ENCODE measurements around the gene REV3L. TPM values are rescaled to one million over a fixed set of nuclear protein-coding genes. Genes with fewer than 3 reads are reported as not detected.

The REV3L gene
- total and polyA plus RNA-seq, 2 of the 13 experiments (the other 11 are each of a cell fraction or from before 2014, with no cell fraction given) = 12.8 to 31.3 TPM

DNA sequence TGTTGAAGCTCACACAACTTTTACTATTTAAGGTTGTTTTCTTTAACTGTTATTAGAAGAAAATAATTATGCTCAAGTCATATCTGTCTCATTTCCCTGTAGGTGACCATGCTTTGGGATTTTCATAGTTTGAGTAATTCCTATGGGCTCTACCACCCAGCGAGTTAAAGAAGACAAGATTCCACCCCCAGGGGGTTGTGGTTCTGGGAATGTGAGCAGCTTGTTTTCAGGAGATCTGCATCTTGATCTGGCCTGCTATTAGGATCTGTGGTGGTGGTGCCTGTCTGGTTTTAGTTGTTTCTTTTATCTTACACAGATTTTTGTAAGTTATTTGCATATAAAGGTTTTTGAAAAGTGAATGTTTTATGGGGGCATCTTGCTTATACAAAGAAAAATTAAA, 20.2 kb upstream of the REV3L start (continued):
- TF ChIP-seq, protein P1, sequence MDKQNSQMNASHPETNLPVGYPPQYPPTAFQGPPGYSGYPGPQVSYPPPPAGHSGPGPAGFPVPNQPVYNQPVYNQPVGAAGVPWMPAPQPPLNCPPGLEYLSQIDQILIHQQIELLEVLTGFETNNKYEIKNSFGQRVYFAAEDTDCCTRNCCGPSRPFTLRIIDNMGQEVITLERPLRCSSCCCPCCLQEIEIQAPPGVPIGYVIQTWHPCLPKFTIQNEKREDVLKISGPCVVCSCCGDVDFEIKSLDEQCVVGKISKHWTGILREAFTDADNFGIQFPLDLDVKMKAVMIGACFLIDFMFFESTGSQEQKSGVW (CRISPR knock-in tag; IDR thresholded peaks at IDR 0.05; ENCODE audit: borderline replicate concordance) = no peak
- TF ChIP-seq HNRNPK (IDR thresholded peaks at IDR 0.05; ENCODE audit: low read depth, low read length, poor library complexity, severe bottlenecking) = no peak
- TF ChIP-seq NFIB (CRISPR knock-in tag; IDR thresholded peaks at IDR 0.05; ENCODE audit: borderline replicate concordance) = no peak
- no peak for TF ChIP-seq ISL2 (CRISPR knock-in tag; IDR thresholded peaks at IDR 0.05)
- TF ChIP-seq YEATS2 (CRISPR knock-in tag; IDR thresholded peaks at IDR 0.05; ENCODE audit: borderline replicate concordance) = no peak
- TF ChIP-seq GATA4 (IDR thresholded peaks at IDR 0.05; ENCODE audit: borderline replicate concordance, low read depth) = no peak
- no peak for TF ChIP-seq ZNF24 (IDR thresholded peaks at IDR 0.05)
- no peak for TF ChIP-seq RFXAP (CRISPR knock-in tag; IDR thresholded peaks at IDR 0.05; ENCODE audit: borderline replicate concordance)

DNA sequence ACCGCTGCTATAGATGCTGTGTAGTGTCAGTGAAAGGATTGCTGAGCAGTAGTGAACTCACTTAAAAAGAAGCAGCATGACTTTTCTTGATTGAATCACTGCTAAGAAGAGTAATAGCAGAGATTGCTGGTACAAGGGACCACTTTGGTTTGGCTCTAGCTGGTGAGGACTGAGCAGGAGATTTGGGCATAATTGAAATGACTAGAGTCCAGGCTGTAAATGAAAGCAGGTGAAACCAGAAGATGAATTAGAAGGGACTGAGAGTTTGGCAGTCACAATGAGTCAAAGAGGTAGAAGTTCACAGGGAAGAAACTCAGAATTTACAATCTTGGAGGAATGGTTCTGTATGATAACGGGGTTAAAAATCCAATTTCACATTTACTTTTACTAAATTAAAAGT, 19.1 kb upstream of the REV3L start:
- in situ Hi-C loops (cut with HindIII; ENCODE audit: extremely low pct_ligation_motif_present, low pct_unique_long_range_greater_than_20kb) (no loop called here), intact Hi-C loops (cut with micrococcal nuclease; ENCODE audit: unreplicated experiment) (no loop called here)
- H3K27ac ChIP-seq (ENCODE audit: extremely low read length, insufficient read depth, low read length) = no peak overlapping the region
- no peaks in the 10 kb centered on the region for H4K20me1 ChIP-seq (ENCODE audit: insufficient read depth, low read length)
- no peak overlapping the region for H2AFZ ChIP-seq (ENCODE audit: low read length)
- WGBS (ENCODE audit: low lambda C conversion rate) = 98% methylated on average over 2 of the region's 2 CpGs
- H3K4me3 ChIP-seq (replicated peaks in 1 of 3; ENCODE audit: insufficient read depth in 1 of 3, low read depth in 2 of 3, low read length in 3 of 3) = no peak overlapping the region
- FAIRE-seq (no peak), ATAC-seq (no peak), DNase-seq (ENCODE audit: low spot score) (no peak)
- H3K4me2 ChIP-seq (ENCODE audit: low read depth, low read length) = no peak overlapping the region
- no peak overlapping the region for H3K9ac ChIP-seq (ENCODE audit: insufficient read depth, low read depth, low read length)
- no TSS peak for BruUV-seq (replicated peaks)
- H3K4me1 ChIP-seq (ENCODE audit: insufficient read depth, low read length) = peaks cover 9% of the 10 kb centered on the region
- no peaks in the 10 kb centered on the region for H3K27me3 ChIP-seq (ENCODE audit: control insufficient read depth in 1 of 2, insufficient read depth in 2 of 2, low read length in 2 of 2)
- peaks cover 12% of the 10 kb centered on the region for H3K79me2 ChIP-seq (ENCODE audit: insufficient read depth, low read length)
- H3K9me3 ChIP-seq (ENCODE audit: low read length) = no peaks in the 10 kb centered on the region
- ChIA-PET POLR2A (no interaction called here), CTCF (ENCODE audit: low intra/inter-chr PET ratio, low total read pairs) (no interaction called here)
- H3K36me3 ChIP-seq (replicated peaks in 1 of 2; ENCODE audit: control insufficient read depth in 1 of 2, insufficient read depth in 2 of 2, low read length in 2 of 2) = no peaks in the 10 kb centered on the region
- no peak for TF ChIP-seq CEBPB (IDR thresholded peaks at IDR 0.05; ENCODE audit: borderline replicate concordance, low read depth, low read length)
- no peak for TF ChIP-seq ZMYM3 (CRISPR knock-in tag; IDR thresholded peaks at IDR 0.05)
- TF ChIP-seq ZNF124 (CRISPR knock-in tag; IDR thresholded peaks at IDR 0.05) = no peak
- no peak for TF ChIP-seq NR2C2 (CRISPR knock-in tag; IDR thresholded peaks at IDR 0.05; ENCODE audit: borderline replicate concordance)
- TF ChIP-seq MAF1 (CRISPR knock-in tag; IDR thresholded peaks at IDR 0.05; ENCODE audit: borderline replicate concordance) = no peak
- TF ChIP-seq SPEN (CRISPR knock-in tag; IDR thresholded peaks at IDR 0.05; ENCODE audit: low read depth) = no peak
- TF ChIP-seq ZNF34 (CRISPR knock-in tag; IDR thresholded peaks at IDR 0.05; ENCODE audit: borderline replicate concordance) = no peak
- no peak for TF ChIP-seq ZNF891 (CRISPR knock-in tag; IDR thresholded peaks at IDR 0.05)
- no peak for TF ChIP-seq YY1 (IDR thresholded peaks at IDR 0.05; ENCODE audit: insufficient read depth, insufficient replicate concordance, low read depth, low read length)
- TF ChIP-seq, protein P2, sequence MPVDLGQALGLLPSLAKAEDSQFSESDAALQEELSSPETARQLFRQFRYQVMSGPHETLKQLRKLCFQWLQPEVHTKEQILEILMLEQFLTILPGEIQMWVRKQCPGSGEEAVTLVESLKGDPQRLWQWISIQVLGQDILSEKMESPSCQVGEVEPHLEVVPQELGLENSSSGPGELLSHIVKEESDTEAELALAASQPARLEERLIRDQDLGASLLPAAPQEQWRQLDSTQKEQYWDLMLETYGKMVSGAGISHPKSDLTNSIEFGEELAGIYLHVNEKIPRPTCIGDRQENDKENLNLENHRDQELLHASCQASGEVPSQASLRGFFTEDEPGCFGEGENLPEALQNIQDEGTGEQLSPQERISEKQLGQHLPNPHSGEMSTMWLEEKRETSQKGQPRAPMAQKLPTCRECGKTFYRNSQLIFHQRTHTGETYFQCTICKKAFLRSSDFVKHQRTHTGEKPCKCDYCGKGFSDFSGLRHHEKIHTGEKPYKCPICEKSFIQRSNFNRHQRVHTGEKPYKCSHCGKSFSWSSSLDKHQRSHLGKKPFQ (CRISPR knock-in tag; IDR thresholded peaks at IDR 0.05; ENCODE audit: insufficient replicate concordance) = no peak
- no peak for TF ChIP-seq ZNF30 (CRISPR knock-in tag; IDR thresholded peaks at IDR 0.05)
- TF ChIP-seq, protein P3, sequence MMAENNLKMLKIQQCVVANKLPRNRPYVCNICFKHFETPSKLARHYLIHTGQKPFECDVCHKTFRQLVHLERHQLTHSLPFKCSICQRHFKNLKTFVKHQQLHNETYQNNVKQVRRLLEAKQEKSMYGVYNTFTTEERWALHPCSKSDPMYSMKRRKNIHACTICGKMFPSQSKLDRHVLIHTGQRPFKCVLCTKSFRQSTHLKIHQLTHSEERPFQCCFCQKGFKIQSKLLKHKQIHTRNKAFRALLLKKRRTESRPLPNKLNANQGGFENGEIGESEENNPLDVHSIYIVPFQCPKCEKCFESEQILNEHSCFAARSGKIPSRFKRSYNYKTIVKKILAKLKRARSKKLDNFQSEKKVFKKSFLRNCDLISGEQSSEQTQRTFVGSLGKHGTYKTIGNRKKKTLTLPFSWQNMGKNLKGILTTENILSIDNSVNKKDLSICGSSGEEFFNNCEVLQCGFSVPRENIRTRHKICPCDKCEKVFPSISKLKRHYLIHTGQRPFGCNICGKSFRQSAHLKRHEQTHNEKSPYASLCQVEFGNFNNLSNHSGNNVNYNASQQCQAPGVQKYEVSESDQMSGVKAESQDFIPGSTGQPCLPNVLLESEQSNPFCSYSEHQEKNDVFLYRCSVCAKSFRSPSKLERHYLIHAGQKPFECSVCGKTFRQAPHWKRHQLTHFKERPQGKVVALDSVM (CRISPR knock-in tag; IDR thresholded peaks at IDR 0.05) = no peak
- no peak for TF ChIP-seq CHD4 (IDR thresholded peaks at IDR 0.05; ENCODE audit: borderline replicate concordance, low read length)
- TF ChIP-seq ZNF766 (CRISPR knock-in tag; IDR thresholded peaks at IDR 0.05; ENCODE audit: borderline replicate concordance) = no peak

Data from HepG2 (cell line).